Mesodermal cell (in vitro differentiated cells): Measurements from ENCODE around the gene GCDH.
A peak's percentile ranks its signal among the peaks of the same experiment; 100 is the strongest.
"Not testable (repeated sequence)": the region's sequence is repeated elsewhere in the genome, so short reads cannot be mapped to it uniquely, and the experiment has no call there.

Experiments
- H3K27ac ChIP-seq: 2 replicates; pipeline ENCODE4 v1.7.0; 2013; ENCODE audit warnings: mild to moderate bottlenecking, low read depth, low read length, moderate library complexity; ENCODE audit not compliant: severe bottlenecking
- H3K36me3 ChIP-seq: 2 replicates; pipeline ENCODE4 v1.7.1; 2013; ENCODE audit warnings: mild to moderate bottlenecking, low read length, moderate library complexity; ENCODE audit not compliant: control insufficient read depth, insufficient read depth
- H3K4me1 ChIP-seq: one replicate; pipeline ENCODE4 v1.7.1; 2013; ENCODE audit warnings: mild to moderate bottlenecking, low read length; ENCODE audit not compliant: insufficient read depth, control insufficient read depth, poor library complexity, severe bottlenecking
- H3K4me3 ChIP-seq: 2 replicates; pipeline ENCODE4 v1.7.0; 2013; ENCODE audit warnings: low read length, control low read depth, mild to moderate bottlenecking; ENCODE audit not compliant: insufficient read depth, poor library complexity, severe bottlenecking; ENCODE audit errors: extremely low read depth
- H3K9me3 ChIP-seq: 2 replicates; pipeline ENCODE4 v1.7.1; 2013; ENCODE audit warnings: mild to moderate bottlenecking, low read length, moderate library complexity; ENCODE audit not compliant: control insufficient read depth
- WGBS, 2 experiments: methylation state at CpG; one replicate each; pipeline ENCODE4 v1.1.5; 2013; ENCODE audit warnings: missing lambda C conversion rate in 2 of 2; ENCODE audit not compliant: insufficient coverage in 2 of 2; 5-methylcytosine and 5-hydroxymethylcytosine counted together

GCDH gene

DNA sequence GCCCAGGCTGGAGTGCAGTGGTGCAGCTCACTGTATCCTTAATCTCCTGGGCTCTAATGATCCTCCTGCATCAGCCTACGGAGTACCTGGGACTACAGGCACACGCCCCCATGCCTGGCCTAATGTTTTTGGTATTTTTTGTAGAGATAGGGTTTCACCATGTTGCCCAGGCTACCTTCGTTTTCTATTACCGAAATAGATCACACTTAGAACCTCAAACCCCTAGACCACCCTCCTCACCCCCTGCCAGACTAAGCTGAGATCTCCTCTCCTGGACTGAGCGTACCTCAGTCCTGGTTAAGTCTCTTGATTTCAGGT is 4.3 kb upstream of the GCDH start:
- Histone ChIP-seq H3K27ac (no peak overlapping the region), H3K4me3 (no peak overlapping the region), H3K36me3 (no peaks in the 10 kb centered on the region), H3K4me1 (peaks cover 2% of the 10 kb centered on the region), H3K9me3 (peaks cover 27% of the 10 kb centered on the region)
- 62 to 100% methylated on average over 2 to 4 of the region's 5 CpGs for WGBS, 2 experiments

DNA sequence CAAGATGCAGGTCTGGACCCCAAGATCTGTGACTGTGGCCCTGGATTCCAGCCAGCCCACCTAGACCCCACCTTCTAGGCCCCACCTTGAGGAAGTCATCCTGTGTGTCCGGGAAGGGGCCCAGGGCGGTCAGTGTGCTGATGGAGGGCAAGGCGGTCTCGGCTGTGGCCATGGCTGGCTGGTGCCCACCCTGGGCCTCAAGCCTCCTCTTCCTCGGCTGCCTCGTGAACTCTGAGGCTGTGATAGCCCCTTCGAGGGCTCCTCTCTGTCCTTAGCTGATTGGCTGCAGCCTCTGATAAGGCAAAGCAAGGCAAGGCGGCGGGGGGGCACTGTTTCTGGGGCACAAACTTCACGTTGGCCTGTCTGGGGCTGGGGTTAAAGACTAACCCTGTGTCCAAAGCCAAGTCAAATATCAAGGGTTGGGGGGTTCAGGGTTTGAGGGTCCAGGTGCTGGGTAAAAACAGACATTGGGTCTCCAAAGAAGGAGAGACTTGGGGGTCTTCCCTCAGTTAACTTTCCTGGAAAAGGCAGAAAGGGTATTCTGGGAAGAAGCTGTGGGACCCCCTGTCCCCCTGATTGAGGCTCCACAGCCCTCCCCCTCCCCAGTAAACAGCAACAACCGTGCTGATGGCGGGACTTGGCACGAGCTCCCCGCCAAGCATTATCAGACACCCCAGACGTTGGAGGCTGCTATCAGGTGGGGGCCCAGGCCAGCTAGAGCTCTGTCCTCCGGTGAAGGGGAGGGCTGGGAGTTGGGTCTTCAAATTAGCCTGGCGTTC is 3.8 kb upstream of the GCDH start, which contains the start of gene KLF1:
Gene KLF1 (minus strand): TSS at position 233 of the 779 bp plus-strand sequence. CDS start 61 bp downstream, at position 172.
- Histone ChIP-seq H3K36me3 (no peaks in the 10 kb centered on the region), H3K4me3 (peak within 1 kb of the TSS; percentile 28), H3K9me3 (peaks cover 27% of the 10 kb centered on the region), H3K27ac (no peak within 1 kb of the TSS), H3K4me1 (no peaks in the 10 kb centered on the region)
- WGBS, 2 experiments: 73 to 80% methylated on average over 10 to 11 of the region's 17 CpGs

GRCh38 chr19:12888006-12888603 is 2.9 kb upstream of the GCDH start:
- H3K4me1 ChIP-seq: no peaks in the 10 kb centered on the region
- no peak overlapping the region for H3K4me3 ChIP-seq
- peaks cover 19% of the 10 kb centered on the region for H3K9me3 ChIP-seq
- H3K27ac ChIP-seq: no peak overlapping the region
- 61 to 85% methylated on average over 2 to 3 of the region's 5 CpGs for whole genome bisulfite sequencing, 2 experiments
- H3K36me3 ChIP-seq: no peaks in the 10 kb centered on the region

- Histone ChIP-seq H3K4me3 (peak overlapping the region; percentile 59), H3K27ac (peak overlapping the region; percentile 84)
- H3K36me3 ChIP-seq, H3K9me3 ChIP-seq, H3K4me1 ChIP-seq: not testable (repeated sequence)
- 48% methylated on average over 7 to 9 of the region's 10 CpGs for WGBS, 2 experiments
Measured at GRCh38 chr19:12890299-12890786, 617 bp upstream of the GCDH start.

GRCh38 chr19:12891553-12892021 is 627 bp downstream of the GCDH start:
- WGBS, 2 experiments: 9 to 10% methylated on average over 23 to 25 of the region's 26 CpGs
- Histone ChIP-seq H3K27ac (no peak overlapping the region), H3K36me3 (peaks cover 12% of the 10 kb centered on the region), H3K4me3 (peak overlapping the region; percentile 59), H3K4me1 (no peaks in the 10 kb centered on the region), H3K9me3 (no peaks in the 10 kb centered on the region)

- H3K27ac ChIP-seq: no peak overlapping the region
- 92 to 93% methylated on average over 5 of the region's 5 CpGs for WGBS, 2 experiments
- no peaks in the 10 kb centered on the region for H3K9me3 ChIP-seq
- H3K36me3 ChIP-seq: peaks cover 32% of the 10 kb centered on the region
- H3K4me3 ChIP-seq: no peak overlapping the region
- no peaks in the 10 kb centered on the region for H3K4me1 ChIP-seq
Measured at GRCh38 chr19:12893582-12893981, 2.6 kb downstream of the GCDH start.

DNA sequence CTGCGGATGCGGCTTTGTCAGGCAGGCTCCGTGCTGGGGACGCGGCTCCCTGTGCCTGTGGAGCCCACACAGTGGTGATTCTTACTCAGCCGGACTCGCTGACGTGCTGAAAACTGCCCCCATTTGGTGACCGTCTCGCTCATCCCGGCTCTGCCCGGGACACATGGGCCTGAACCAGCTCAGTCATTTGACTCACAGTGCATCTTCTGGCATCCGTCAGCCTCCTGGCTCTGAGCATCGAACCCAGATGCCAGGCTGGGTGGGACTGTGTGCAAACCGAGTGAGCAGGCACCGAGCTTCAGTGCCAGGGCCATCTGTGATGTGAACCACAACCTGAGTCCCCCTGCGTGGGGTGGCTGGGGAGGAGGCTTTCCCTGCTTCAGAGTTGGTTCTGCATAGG is 5.5 kb downstream of the GCDH start:
- Histone ChIP-seq H3K9me3 (no peaks in the 10 kb centered on the region), H3K36me3 (peaks cover 35% of the 10 kb centered on the region), H3K27ac (no peak overlapping the region), H3K4me3 (no peak overlapping the region), H3K4me1 (no peaks in the 10 kb centered on the region)
- 96 to 97% methylated on average over 16 to 17 of the region's 17 CpGs for WGBS, 2 experiments

- Histone ChIP-seq H3K27ac (no peak overlapping the region), H3K36me3 (peaks cover 27% of the 10 kb centered on the region), H3K4me1 (no peaks in the 10 kb centered on the region), H3K4me3 (no peak overlapping the region), H3K9me3 (no peaks in the 10 kb centered on the region)
- 93 to 97% methylated on average over 10 of the region's 10 CpGs for WGBS, 2 experiments
Measured at GRCh38 chr19:12899891-12900518, 9.0 kb downstream of the GCDH start.

DNA sequence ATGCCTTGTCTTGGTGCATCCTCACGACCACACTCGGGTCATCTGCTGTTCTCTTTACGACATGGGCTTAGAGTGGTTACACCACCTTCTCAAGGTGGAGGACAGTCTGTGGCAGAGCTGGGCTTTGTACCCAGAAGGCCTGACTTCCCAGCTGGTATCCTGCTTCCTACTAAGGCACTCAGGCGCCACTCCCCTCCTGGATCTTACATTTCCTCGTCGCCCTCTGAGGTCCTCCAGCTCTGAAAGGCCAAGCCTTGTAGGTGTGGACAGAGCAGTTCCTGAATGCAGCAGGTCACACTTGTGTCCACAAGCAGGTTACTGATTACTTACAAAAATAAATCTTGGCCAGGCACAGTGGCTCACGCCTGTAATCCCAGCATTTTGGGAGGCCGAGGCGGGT is 16.2 kb downstream of the GCDH start:
- Histone ChIP-seq H3K36me3 (no peaks in the 10 kb centered on the region), H3K4me3 (no peak overlapping the region), H3K27ac (no peak overlapping the region), H3K4me1 (no peaks in the 10 kb centered on the region), H3K9me3 (no peaks in the 10 kb centered on the region)
- 89 to 97% methylated on average over 9 of the region's 9 CpGs for WGBS, 2 experiments

DNA sequence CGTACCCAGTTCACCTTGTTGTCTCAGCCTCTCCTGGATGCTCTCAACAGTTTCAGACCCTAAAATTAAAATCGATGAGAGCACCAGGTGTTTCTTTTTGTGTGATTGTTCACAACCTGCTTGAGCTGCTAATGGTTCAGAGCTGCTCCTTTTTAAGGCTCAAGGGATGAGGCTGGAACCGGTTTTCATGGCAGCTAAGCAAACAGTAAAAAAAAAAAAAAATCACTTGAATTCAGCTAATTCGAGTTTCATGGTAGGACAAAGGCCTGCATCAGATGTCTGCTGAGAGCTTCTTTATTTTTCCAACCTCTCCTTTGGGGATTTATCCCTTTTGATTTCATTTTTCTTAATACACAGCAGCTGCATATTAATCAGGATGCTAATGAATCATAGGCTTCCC is 21.6 kb downstream of the GCDH start:
- Histone ChIP-seq H3K4me3 (no peak overlapping the region), H3K4me1 (no peaks in the 10 kb centered on the region), H3K36me3 (no peaks in the 10 kb centered on the region), H3K9me3 (no peaks in the 10 kb centered on the region), H3K27ac (no peak overlapping the region)
- WGBS, 2 experiments: 73 to 83% methylated on average over 3 to 4 of the region's 4 CpGs
